ENCODE data around the gene IL18R1. TPM values are rescaled to one million over a fixed set of nuclear protein-coding genes. Genes with fewer than 3 reads are reported as not detected.

IL18R1 gene
- total and polyA plus RNA-seq, 7 donors = 0.60 to 5.2 (median 1.4) TPM

- TF ChIP-seq POLR2AphosphoS5 (IDR thresholded peaks at IDR 0.05) = no peak
- TF ChIP-seq EP300 (IDR thresholded peaks at IDR 0.05) = no peak
- no peak for TF ChIP-seq POLR2A (IDR thresholded peaks at IDR 0.05)
- no peak for TF ChIP-seq CTCF (IDR thresholded peaks at IDR 0.05)
- Histone ChIP-seq H3K9me3 (no peaks in the 10 kb centered on the region), H3K4me3 (no peak overlapping the region), H3K27ac (no peak overlapping the region), H3K27me3 (no peaks in the 10 kb centered on the region), H3K36me3 (no peaks in the 10 kb centered on the region), H3K4me1 (no peaks in the 10 kb centered on the region)
- WGBS, 2 donors = 82 to 83% methylated on average over 2 of the region's 2 CpGs
- intact Hi-C loops (cut with DNase I) = no loop called here
- no peak for DNase-seq
These were observed 67.8 kb downstream of the IL18R1 start for GRCh38 chr2:102423368-102423767.

- WGBS, 2 donors = 56 to 71% methylated on average over 3 of the region's 3 CpGs
- Histone ChIP-seq H3K4me1 (no peaks in the 10 kb centered on the region), H3K27ac (no peak overlapping the region), H3K36me3 (no peaks in the 10 kb centered on the region), H3K27me3 (no peaks in the 10 kb centered on the region), H3K4me3 (no peak overlapping the region), H3K9me3 (no peaks in the 10 kb centered on the region)
- no peak for DNase-seq
- intact Hi-C loops (cut with DNase I) = no loop called here
- TF ChIP-seq CTCF (IDR thresholded peaks at IDR 0.05) (no peak), POLR2A (IDR thresholded peaks at IDR 0.05) (no peak), EP300 (IDR thresholded peaks at IDR 0.05) (no peak), POLR2AphosphoS5 (IDR thresholded peaks at IDR 0.05) (no peak)
These were observed 69.2 kb downstream of the IL18R1 start for GRCh38 chr2:102424754-102425153.

- no peak for TF ChIP-seq EP300 (IDR thresholded peaks at IDR 0.05)
- no peak for TF ChIP-seq CTCF (IDR thresholded peaks at IDR 0.05)
- TF ChIP-seq POLR2A (IDR thresholded peaks at IDR 0.05) = no peak
- Histone ChIP-seq H3K27ac (no peak overlapping the region), H3K4me3 (no peak overlapping the region), H3K9me3 (no peaks in the 10 kb centered on the region), H3K27me3 (no peaks in the 10 kb centered on the region), H3K36me3 (no peaks in the 10 kb centered on the region), H3K4me1 (no peaks in the 10 kb centered on the region)
- WGBS, 2 donors = 53 to 55% methylated on average over 5 of the region's 5 CpGs
- intact Hi-C loops (cut with DNase I) = no loop called here
- DNase-seq = no peak
These were observed 70.0 kb downstream of the IL18R1 start for GRCh38 chr2:102425441-102426132.

- Histone ChIP-seq H3K27me3 (no peaks in the 10 kb centered on the region), H3K36me3 (no peaks in the 10 kb centered on the region), H3K9me3 (no peaks in the 10 kb centered on the region), H3K4me1 (no peaks in the 10 kb centered on the region), H3K4me3 (no peak overlapping the region), H3K27ac (no peak overlapping the region)
- TF ChIP-seq POLR2AphosphoS5 (IDR thresholded peaks at IDR 0.05) (no peak), POLR2A (IDR thresholded peaks at IDR 0.05) (no peak), EP300 (IDR thresholded peaks at IDR 0.05) (no peak), CTCF (IDR thresholded peaks at IDR 0.05) (no peak)
- intact Hi-C loops (cut with DNase I) = no loop called here
- WGBS, 2 donors = 46 to 50% methylated on average over 1 of the region's 1 CpG
- no peak for DNase-seq
These were observed 71.7 kb downstream of the IL18R1 start for GRCh38 chr2:102427249-102427648.

- Histone ChIP-seq H3K27ac (no peak overlapping the region), H3K4me1 (no peaks in the 10 kb centered on the region), H3K36me3 (no peaks in the 10 kb centered on the region), H3K27me3 (no peaks in the 10 kb centered on the region), H3K9me3 (no peaks in the 10 kb centered on the region), H3K4me3 (no peak overlapping the region)
- intact Hi-C loops (cut with DNase I) = no loop called here
- no peak for TF ChIP-seq EP300 (IDR thresholded peaks at IDR 0.05)
- TF ChIP-seq POLR2A (IDR thresholded peaks at IDR 0.05) = no peak
- DNase-seq = no peak
- WGBS, 2 donors = 82 to 85% methylated on average over 2 of the region's 2 CpGs
These were observed 73.0 kb downstream of the IL18R1 start for GRCh38 chr2:102428573-102428972.

All from sigmoid colon (tissue), 7 donors.